ENCODE measurements around the gene CHRNE. TPM values are rescaled to one million over a fixed set of nuclear protein-coding genes. Genes with fewer than 3 reads are reported as not detected.

The CHRNE gene
- total and polyA plus RNA-seq, 2 of the 13 experiments (the other 11 are each of a cell fraction or from before 2014, with no cell fraction given): 0.53 to 0.59 TPM

GRCh38 chr17:4948166-4948930 lies 45.5 kb upstream of the CHRNE start, which contains the start of gene PFN1 (continued):
- 0 out of 2 replicates have a peak, but pooled peaks have one; percentile 0 for TF ChIP-seq KDM3A (CRISPR knock-in tag; IDR thresholded peaks at IDR 0.05; ENCODE audit: low read depth)
- TF ChIP-seq ZNF160 (CRISPR knock-in tag; IDR thresholded peaks at IDR 0.05): peak; percentile 27; the same call in 1 of the 2 replicates
- 0 out of 2 replicates have a peak, but pooled peaks have one; percentile 14 for TF ChIP-seq ZNF780A (CRISPR knock-in tag; IDR thresholded peaks at IDR 0.05)
- no peak for TF ChIP-seq ZNF17 (CRISPR knock-in tag; IDR thresholded peaks at IDR 0.05)
- no peak for TF ChIP-seq SP1 (IDR thresholded peaks at IDR 0.05)
- TF ChIP-seq SP1 (CRISPR knock-in tag; IDR thresholded peaks at IDR 0.05): peak; percentile 63
- TF ChIP-seq, protein P1, sequence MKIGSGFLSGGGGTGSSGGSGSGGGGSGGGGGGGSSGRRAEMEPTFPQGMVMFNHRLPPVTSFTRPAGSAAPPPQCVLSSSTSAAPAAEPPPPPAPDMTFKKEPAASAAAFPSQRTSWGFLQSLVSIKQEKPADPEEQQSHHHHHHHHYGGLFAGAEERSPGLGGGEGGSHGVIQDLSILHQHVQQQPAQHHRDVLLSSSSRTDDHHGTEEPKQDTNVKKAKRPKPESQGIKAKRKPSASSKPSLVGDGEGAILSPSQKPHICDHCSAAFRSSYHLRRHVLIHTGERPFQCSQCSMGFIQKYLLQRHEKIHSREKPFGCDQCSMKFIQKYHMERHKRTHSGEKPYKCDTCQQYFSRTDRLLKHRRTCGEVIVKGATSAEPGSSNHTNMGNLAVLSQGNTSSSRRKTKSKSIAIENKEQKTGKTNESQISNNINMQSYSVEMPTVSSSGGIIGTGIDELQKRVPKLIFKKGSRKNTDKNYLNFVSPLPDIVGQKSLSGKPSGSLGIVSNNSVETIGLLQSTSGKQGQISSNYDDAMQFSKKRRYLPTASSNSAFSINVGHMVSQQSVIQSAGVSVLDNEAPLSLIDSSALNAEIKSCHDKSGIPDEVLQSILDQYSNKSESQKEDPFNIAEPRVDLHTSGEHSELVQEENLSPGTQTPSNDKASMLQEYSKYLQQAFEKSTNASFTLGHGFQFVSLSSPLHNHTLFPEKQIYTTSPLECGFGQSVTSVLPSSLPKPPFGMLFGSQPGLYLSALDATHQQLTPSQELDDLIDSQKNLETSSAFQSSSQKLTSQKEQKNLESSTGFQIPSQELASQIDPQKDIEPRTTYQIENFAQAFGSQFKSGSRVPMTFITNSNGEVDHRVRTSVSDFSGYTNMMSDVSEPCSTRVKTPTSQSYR (CRISPR knock-in tag; IDR thresholded peaks at IDR 0.05; ENCODE audit: borderline replicate concordance): peak; percentile 78; the same call in 1 of the 2 replicates
- TF ChIP-seq GABPB1 (CRISPR knock-in tag; IDR thresholded peaks at IDR 0.05): peak; percentile 53; the same call in 1 of the 2 replicates
- peak; percentile 68; the same call in 1 of the 2 replicates for TF ChIP-seq ZNF749 (CRISPR knock-in tag; IDR thresholded peaks at IDR 0.05; ENCODE audit: borderline replicate concordance)
- TF ChIP-seq ZC3H4 (CRISPR knock-in tag; IDR thresholded peaks at IDR 0.05; ENCODE audit: borderline replicate concordance): 0 out of 2 replicates have a peak, but pooled peaks have one; percentile 39
- TF ChIP-seq NR2F1 (CRISPR knock-in tag; IDR thresholded peaks at IDR 0.05): no peak
- TF ChIP-seq PAX8 (CRISPR knock-in tag; IDR thresholded peaks at IDR 0.05; ENCODE audit: borderline replicate concordance): peak; percentile 78; the same call in 1 of the 2 replicates
- no peak for TF ChIP-seq TCF7 (IDR thresholded peaks at IDR 0.05; ENCODE audit: low read depth)
- no peak; the same call in 1 of the 2 replicates for TF ChIP-seq ARNT2 (CRISPR knock-in tag; IDR thresholded peaks at IDR 0.05; ENCODE audit: low read depth)
- no peak for TF ChIP-seq MED8 (CRISPR knock-in tag; IDR thresholded peaks at IDR 0.05; ENCODE audit: insufficient replicate concordance)
- 0 out of 2 replicates have a peak, but pooled peaks have one; percentile 59 for TF ChIP-seq MYNN (CRISPR knock-in tag; IDR thresholded peaks at IDR 0.05; ENCODE audit: low read depth)
- 0 out of 2 replicates have a peak, but pooled peaks have one; percentile 57 for TF ChIP-seq SMAD9 (CRISPR knock-in tag; IDR thresholded peaks at IDR 0.05)
- TF ChIP-seq ZNF225 (CRISPR knock-in tag; IDR thresholded peaks at IDR 0.05): peak; percentile 47; the same call in 1 of the 2 replicates
- TF ChIP-seq ATF7 (IDR thresholded peaks at IDR 0.05): no peak
- TF ChIP-seq ATF7 (CRISPR knock-in tag; IDR thresholded peaks at IDR 0.05): peak; percentile 76
- TF ChIP-seq IKZF5 (CRISPR knock-in tag; IDR thresholded peaks at IDR 0.05): no peak
- TF ChIP-seq MEIS1 (CRISPR knock-in tag; IDR thresholded peaks at IDR 0.05; ENCODE audit: borderline replicate concordance): peak; percentile 71; the same call in 1 of the 2 replicates
- TF ChIP-seq, protein P2, sequence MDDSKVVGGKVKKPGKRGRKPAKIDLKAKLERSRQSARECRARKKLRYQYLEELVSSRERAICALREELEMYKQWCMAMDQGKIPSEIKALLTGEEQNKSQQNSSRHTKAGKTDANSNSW (CRISPR knock-in tag; IDR thresholded peaks at IDR 0.05; ENCODE audit: borderline replicate concordance): no peak
- TF ChIP-seq KLF12 (CRISPR knock-in tag; IDR thresholded peaks at IDR 0.05; ENCODE audit: borderline replicate concordance): 0 out of 2 replicates have a peak, but pooled peaks have one; percentile 58
- TF ChIP-seq ZIK1 (CRISPR knock-in tag; IDR thresholded peaks at IDR 0.05; ENCODE audit: borderline replicate concordance, low read depth): peak; percentile 52; the same call in 1 of the 2 replicates
- TF ChIP-seq ZNF329 (CRISPR knock-in tag; IDR thresholded peaks at IDR 0.05; ENCODE audit: low read depth): peak; percentile 83
